Left ventricle myocardium inferior (tissue), 1 donor: ENCODE data around the gene ECE1. TPM values are rescaled to one million over a fixed set of nuclear protein-coding genes. Genes with fewer than 3 reads are reported as not detected.

Source experiments
- DNase-seq: peaks from one replicate; pipeline ENCODE4 v3.0.0-alpha.2; 2020
- H3K27ac ChIP-seq: fragments of 200-600 bp; replicated peaks from 2 replicates; pipeline ENCODE4 v1.8.0; 2021
- H3K27me3 ChIP-seq: fragments of 200-600 bp; 2 replicates; pipeline ENCODE4 v1.8.0; 2021; ENCODE audit warnings: low read depth
- H3K36me3 ChIP-seq: fragments of 200-600 bp; 2 replicates; pipeline ENCODE4 v1.8.0; 2021
- H3K4me1 ChIP-seq: fragments of 200-600 bp; 2 replicates; pipeline ENCODE4 v1.8.0; 2021
- H3K4me3 ChIP-seq: fragments of 200-600 bp; 2 replicates; pipeline ENCODE4 v1.8.0; 2021; ENCODE audit warnings: mild to moderate bottlenecking, moderate library complexity
- H3K9me3 ChIP-seq: fragments of 200-600 bp; replicated peaks from 2 replicates; pipeline ENCODE4 v1.8.0; 2021
- CTCF ChIP-seq: fragments of 200-600 bp; IDR thresholded peaks from 2 replicates; pipeline ENCODE4 v1.8.0; 2021; ENCODE audit warnings: antibody characterized with exemption, mild to moderate bottlenecking, borderline replicate concordance
- intact Hi-C: fragments of 100-400 bp; cut with micrococcal nuclease; formaldehyde crosslinking; loops from one replicate; pipeline ENCODE4 v1.11.0; 2022
- total RNA-seq: library from RNA; stranded (reverse); fragmentation: NEBNext Ultra II Directional; extraction: Animal tissue kit (Norgen Biotek cat#: 25700); gene quantifications from one replicate; pipeline ENCODE4 v1.2.1, GENCODE V29; 2021
- donor health status: DM: no; HTN: yes; CAD: no; lungs with severe emphysema.

The ECE1 gene
- total RNA-seq, 1 donor from 2014 or later, result 54.7 TPM

DNA sequence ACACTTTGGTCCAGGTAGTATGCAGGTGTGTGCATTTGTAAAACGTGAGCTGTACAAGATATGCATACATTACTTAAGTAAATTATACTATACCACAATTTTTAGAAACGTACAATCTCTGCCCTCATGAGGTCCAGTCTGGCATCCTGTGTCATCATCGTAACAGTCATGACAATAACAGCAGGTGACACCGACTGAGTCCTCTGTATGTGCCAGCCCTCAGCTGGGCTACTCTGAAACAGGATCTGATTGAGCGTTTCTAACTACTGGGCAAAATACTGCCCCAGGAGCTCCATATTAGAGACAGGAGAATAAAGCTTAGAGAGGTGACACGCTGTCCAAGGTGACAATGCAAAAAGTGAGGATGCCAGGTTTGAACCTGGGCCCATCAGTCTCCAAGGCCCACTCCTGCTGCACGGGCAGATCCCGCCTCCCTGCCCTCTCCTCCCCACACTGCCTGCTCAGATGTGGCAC lies 47.2 kb upstream of the ECE1 start:
- peaks cover 95% of the 10 kb centered on the region for H3K4me1 ChIP-seq
- no peaks in the 10 kb centered on the region for H3K9me3 ChIP-seq
- H3K36me3 ChIP-seq, result no peaks in the 10 kb centered on the region
- intact Hi-C loops, result no loop called here
- no peak for TF ChIP-seq CTCF
- no peaks in the 10 kb centered on the region for H3K27me3 ChIP-seq
- H3K27ac ChIP-seq, result peak overlapping the region; percentile 86
- no peak for DNase-seq
- H3K4me3 ChIP-seq, result peak overlapping the region; percentile 2

- Histone ChIP-seq H3K36me3 (no peaks in the 10 kb centered on the region), H3K27ac (peak overlapping the region; percentile 86), H3K4me1 (peaks cover 96% of the 10 kb centered on the region), H3K27me3 (no peaks in the 10 kb centered on the region), H3K9me3 (no peaks in the 10 kb centered on the region), H3K4me3 (no peak overlapping the region)
- TF ChIP-seq CTCF, result no peak
- intact Hi-C loops, result no loop called here
- no peak for DNase-seq
Observed at GRCh38 chr1:21337010-21337437, 46.8 kb upstream of the ECE1 start.

GRCh38 chr1:21335750-21336224 lies 45.5 kb upstream of the ECE1 start:
- Histone ChIP-seq H3K27me3 (no peaks in the 10 kb centered on the region), H3K36me3 (no peaks in the 10 kb centered on the region), H3K4me3 (no peak overlapping the region), H3K9me3 (no peaks in the 10 kb centered on the region), H3K27ac (peak overlapping the region; percentile 86), H3K4me1 (peaks cover 94% of the 10 kb centered on the region)
- no peak for TF ChIP-seq CTCF
- no peak for DNase-seq
- intact Hi-C loops, result no loop called here

GRCh38 chr1:21335088-21335691 lies 44.9 kb upstream of the ECE1 start:
- Histone ChIP-seq H3K9me3 (no peaks in the 10 kb centered on the region), H3K4me3 (peak overlapping the region; percentile 51), H3K4me1 (peaks cover 88% of the 10 kb centered on the region), H3K36me3 (no peaks in the 10 kb centered on the region), H3K27me3 (no peaks in the 10 kb centered on the region), H3K27ac (peak overlapping the region; percentile 86)
- TF ChIP-seq CTCF, result no peak
- intact Hi-C loops, result no loop called here
- DNase-seq, result no peak

GRCh38 chr1:21334214-21335087 lies 44.2 kb upstream of the ECE1 start:
- Histone ChIP-seq H3K4me3 (peak overlapping the region; percentile 51), H3K36me3 (no peaks in the 10 kb centered on the region), H3K27me3 (no peaks in the 10 kb centered on the region), H3K27ac (peak overlapping the region; percentile 86), H3K9me3 (no peaks in the 10 kb centered on the region), H3K4me1 (peaks cover 84% of the 10 kb centered on the region)
- TF ChIP-seq CTCF, result peak; percentile 88
- intact Hi-C loops, result loop anchor here (5.0 kb wide), 1 partner anchor 77 kb away; no protein-coding TSS in a partner anchor
- DNase-seq, result peak; percentile 72
